NCI-H82 treated with DMSO at 0.1 percent for 48 hours (cell line): ENCODE results near the gene ZSCAN26.
"Not testable (repeated sequence)": the region's sequence is repeated elsewhere in the genome, so short reads cannot be mapped to it uniquely, and the experiment has no call there.

Source experiments
- DNase-seq: peaks from one replicate; lab custom pipeline; 2025; ENCODE audit not compliant: unreplicated experiment; lab: John Stamatoyannopoulos, UW

The ZSCAN26 gene

DNA sequence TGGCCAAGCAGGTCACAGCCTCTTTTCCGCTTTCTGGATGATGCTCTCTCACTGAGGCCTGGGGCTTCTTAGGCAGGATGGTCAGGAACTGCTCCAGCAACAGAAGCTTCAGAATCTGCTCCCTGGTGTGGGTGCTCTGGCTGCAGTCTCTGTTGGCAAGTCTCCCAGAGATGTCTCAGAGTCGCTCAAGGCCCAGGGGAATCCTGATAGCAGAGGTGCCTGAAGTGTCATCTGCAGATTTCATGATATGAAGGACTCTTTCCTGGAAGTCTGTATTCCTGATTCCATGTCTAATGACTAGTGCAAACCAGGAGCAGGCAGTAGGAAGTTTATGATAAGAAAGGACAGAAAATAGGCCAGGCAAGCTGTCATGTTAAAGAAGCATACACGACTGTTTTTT is 48.7 kb downstream of the ZSCAN26 start:
- DNase-seq = no peak

- not testable (repeated sequence) for DNase-seq
Measured at GRCh38 chr6:28317866-28318265, 50.9 kb downstream of the ZSCAN26 start.

DNA sequence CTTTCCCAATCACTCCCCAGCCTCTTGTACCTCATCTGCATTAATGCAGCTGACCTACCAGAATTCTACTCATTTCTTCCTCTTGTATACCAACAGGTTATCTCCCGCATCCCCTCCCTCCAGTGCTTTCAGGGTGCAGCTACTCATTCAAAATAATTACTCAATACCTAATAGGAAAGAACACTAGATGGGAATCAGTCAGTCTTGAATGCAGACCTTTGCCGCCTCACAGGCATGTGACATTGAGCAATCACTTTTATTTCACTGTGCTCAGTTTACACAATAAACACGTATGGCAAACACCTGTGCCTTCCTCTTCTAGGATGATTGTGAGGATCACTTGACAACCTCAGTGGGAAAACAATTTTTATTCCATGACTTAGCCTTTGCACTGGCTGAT is 55.7 kb downstream of the ZSCAN26 start:
- DNase-seq = no peak

DNA sequence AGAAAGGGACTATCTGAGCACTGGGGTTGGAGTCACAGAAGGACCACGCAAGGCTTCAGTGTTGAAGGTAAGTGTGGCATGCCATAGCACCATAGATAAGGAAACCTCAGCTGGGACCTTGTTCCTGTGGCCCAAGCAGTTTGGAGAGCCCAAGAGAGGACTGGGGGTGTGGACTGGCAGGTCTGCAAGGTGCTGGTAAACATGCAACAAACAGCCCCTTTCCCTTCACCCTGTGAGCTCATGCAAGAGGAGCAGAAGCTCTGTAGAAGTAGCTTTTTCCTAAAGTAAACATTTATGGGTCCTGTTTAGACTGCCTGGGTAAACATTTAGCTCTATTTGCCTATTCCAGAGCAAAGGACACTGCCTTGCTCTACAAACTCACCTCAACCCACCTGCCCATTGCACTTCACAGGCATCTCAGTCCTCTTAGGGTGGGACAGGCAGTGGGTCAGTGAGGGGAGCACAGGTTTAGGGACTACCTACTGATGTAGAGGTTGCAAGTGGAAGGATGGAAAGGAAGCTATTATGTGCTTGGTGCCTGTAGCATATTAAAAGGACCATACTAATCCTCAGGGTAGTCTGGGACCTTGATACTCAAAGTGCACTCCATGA is 57.0 kb downstream of the ZSCAN26 start:
- DNase-seq = no peak

DNA sequence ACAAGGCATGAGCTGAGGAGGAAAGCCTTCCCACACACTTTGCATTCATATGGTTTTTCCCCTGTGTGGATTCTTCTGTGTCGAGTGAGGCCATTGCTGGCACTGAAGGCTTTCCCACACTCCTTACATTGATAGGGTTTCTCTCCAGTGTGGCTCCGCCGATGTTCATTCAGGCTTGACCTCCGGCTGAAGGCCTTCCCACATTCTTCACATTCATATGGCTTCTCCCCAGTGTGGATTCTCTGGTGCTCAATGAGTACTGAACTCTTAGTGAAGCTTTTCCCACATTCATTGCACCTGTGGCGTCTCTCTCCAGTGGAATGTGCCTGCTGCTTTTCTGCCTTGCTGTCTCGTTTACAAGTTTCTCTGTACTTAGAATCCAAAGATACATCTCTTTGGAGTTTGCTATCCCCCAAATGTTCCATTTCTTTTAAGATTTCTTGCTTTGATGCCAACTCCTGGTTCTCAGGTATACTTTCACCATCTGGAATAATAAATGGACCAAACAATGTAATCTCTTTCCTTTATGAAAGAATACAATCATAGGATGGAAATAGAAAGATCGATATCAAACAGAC is 59.5 kb downstream of the ZSCAN26 start:
- no peak for DNase-seq
